H1 (cell line): ENCODE measurements around the gene SRRM3. TPM values are rescaled to one million over a fixed set of nuclear protein-coding genes. Genes with fewer than 3 reads are reported as not detected.

Source experiments
- ASH2L ChIP-seq: fragments of 200-600, 300-600 bp; sonication (generic); IDR thresholded peaks from one replicate; pipeline ENCODE4 v1.7.1; 2017; ENCODE audit warnings: low read length
- CBX5 ChIP-seq: fragments of 300-800, 300-1000 bp; sonication (generic); IDR thresholded peaks from 2 replicates; pipeline ENCODE4 v1.7.1; 2016; ENCODE audit warnings: antibody characterized with exemption, low read length, low read depth
- EP300 ChIP-seq, 2 experiments: IDR thresholded peaks; 1 replicate in 1 of 2; 2 replicates in 1 of 2; pipeline ENCODE4 v1.6.1; 2011 to 2012; ENCODE audit warnings: low read depth in 2 of 2, low read length in 2 of 2, mild to moderate bottlenecking in 2 of 2, borderline replicate concordance in 1 of 2, inconsistent platforms in 1 of 2, moderate library complexity in 1 of 2
- FOSL1 ChIP-seq: IDR thresholded peaks from 2 replicates; pipeline ENCODE4 v1.6.1; 2011; ENCODE audit warnings: mild to moderate bottlenecking, low read depth, low read length, moderate library complexity; ENCODE audit not compliant: insufficient read depth
- RNF2 ChIP-seq: fragments of 200-900, 300-1000 bp; sonication (generic); IDR thresholded peaks from 2 replicates; pipeline ENCODE4 v1.7.1; 2016; ENCODE audit warnings: borderline replicate concordance, low read depth, mild to moderate bottlenecking, antibody characterized with exemption, low read length; ENCODE audit not compliant: poor library complexity, severe bottlenecking; ENCODE audit errors: missing control alignments
- RXRA ChIP-seq: IDR thresholded peaks from 2 replicates; pipeline ENCODE4 v1.6.1; 2011; ENCODE audit warnings: low read depth, mild to moderate bottlenecking, low read length, moderate library complexity; ENCODE audit not compliant: insufficient read depth
- SIRT6 ChIP-seq: IDR thresholded peaks from one replicate; pipeline ENCODE4 v1.7.1; 2012; ENCODE audit warnings: low read length, inconsistent platforms
- SIX5 ChIP-seq: IDR thresholded peaks from 2 replicates; pipeline ENCODE4 v1.6.1; 2011; ENCODE audit warnings: mild to moderate bottlenecking, low read depth, low read length
- polyA plus RNA-seq, 7 experiments: library from polyadenylated mRNA; depleted of rRNA in 3 of 7; stranded (reverse) in 5 of 7; unstranded in 2 of 7; fragments of >200 nt in 5 of 7; fragments of 200-250 nt in 2 of 7; gene quantifications; 1 replicate in 5 of 7; 2 replicates in 1 of 7; 4 replicates in 1 of 7; pipeline versions ENCODE4 v1.2.1 to v1.2.3, GENCODE V29; 2011 to 2013; ENCODE audit warnings: missing spikeins in 2 of 7, mixed read lengths in 2 of 7
- total RNA-seq: library from RNA; stranded (reverse); fragmentation: NEBNext Ultra II Directional; extraction: Animal tissue kit (Norgen Biotek cat#: 25700); gene quantifications from 2 replicates; pipeline ENCODE4 v1.2.1, GENCODE V29; 2021
- TF ChIP-seq, protein P1 (sequence below): fragments of 300-600 bp; sonication (generic); IDR thresholded peaks from 2 replicates; pipeline ENCODE4 v1.7.1; 2012; ENCODE audit warnings: low read length, moderate library complexity, mild to moderate bottlenecking, inconsistent platforms; ENCODE audit not compliant: insufficient replicate concordance

The SRRM3 gene
- total and polyA plus RNA-seq, 2 of the 8 experiments (the other 6 are each of a cell fraction or from before 2014, with no cell fraction given): 10.4 to 17.4 TPM

DNA sequence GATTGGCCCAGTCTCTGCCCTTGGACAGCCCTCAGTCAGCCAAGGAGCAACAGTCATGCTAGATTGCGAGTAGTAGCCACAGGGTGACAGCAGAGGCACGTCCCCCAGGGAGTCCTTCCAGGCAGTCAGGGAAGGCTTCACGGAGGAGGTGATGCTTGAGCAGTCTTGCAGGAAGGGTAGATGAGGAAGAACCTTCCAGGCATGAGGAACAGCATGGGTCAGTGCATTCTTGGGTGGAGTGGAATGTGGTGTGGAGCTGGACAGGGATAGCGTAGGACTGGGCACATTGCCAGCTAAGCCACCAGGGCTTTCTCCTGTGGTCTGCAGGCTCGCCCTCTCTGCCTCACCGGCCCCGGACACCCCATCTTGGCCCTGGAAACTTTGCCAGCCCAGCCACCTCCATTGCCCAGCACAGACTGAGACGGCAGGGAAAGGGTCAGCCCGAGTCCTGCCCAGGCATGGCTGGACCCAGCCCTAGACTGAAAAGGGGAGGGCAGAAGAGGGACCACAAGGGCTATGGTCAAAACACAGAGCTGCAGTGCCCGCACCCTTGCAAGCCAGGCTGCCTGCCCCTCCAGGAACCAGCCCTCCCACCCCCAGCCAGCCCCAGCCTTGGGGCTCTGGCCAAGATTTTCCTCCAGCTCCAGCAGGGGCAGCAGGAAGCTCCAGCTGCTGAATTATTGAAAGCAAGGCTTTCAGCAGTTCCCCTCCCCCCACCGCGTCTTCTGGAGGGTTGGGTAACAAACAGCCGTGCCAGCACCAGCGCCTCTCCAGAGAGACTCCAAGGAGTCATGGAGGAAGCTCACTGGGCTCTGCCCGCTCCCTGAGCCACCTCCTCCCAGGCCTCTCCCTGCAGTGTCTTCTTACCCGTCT is 18.7 kb downstream of the SRRM3 start (continued):
- TF ChIP-seq SIRT6 (no peak), RXRA (no peak), RNF2 (no peak), SIX5 (no peak), FOSL1 (no peak), ASH2L (no peak), CBX5 (no peak), EP300 (IDR thresholded peaks at IDR 0.05; ENCODE audit: borderline replicate concordance in 1 of 2, low read depth in 2 of 2, low read length in 2 of 2) (peak in 1 of 2 experiments; percentile 20; a peak in 1 of 3 replicates)
- TF ChIP-seq, protein P1, sequence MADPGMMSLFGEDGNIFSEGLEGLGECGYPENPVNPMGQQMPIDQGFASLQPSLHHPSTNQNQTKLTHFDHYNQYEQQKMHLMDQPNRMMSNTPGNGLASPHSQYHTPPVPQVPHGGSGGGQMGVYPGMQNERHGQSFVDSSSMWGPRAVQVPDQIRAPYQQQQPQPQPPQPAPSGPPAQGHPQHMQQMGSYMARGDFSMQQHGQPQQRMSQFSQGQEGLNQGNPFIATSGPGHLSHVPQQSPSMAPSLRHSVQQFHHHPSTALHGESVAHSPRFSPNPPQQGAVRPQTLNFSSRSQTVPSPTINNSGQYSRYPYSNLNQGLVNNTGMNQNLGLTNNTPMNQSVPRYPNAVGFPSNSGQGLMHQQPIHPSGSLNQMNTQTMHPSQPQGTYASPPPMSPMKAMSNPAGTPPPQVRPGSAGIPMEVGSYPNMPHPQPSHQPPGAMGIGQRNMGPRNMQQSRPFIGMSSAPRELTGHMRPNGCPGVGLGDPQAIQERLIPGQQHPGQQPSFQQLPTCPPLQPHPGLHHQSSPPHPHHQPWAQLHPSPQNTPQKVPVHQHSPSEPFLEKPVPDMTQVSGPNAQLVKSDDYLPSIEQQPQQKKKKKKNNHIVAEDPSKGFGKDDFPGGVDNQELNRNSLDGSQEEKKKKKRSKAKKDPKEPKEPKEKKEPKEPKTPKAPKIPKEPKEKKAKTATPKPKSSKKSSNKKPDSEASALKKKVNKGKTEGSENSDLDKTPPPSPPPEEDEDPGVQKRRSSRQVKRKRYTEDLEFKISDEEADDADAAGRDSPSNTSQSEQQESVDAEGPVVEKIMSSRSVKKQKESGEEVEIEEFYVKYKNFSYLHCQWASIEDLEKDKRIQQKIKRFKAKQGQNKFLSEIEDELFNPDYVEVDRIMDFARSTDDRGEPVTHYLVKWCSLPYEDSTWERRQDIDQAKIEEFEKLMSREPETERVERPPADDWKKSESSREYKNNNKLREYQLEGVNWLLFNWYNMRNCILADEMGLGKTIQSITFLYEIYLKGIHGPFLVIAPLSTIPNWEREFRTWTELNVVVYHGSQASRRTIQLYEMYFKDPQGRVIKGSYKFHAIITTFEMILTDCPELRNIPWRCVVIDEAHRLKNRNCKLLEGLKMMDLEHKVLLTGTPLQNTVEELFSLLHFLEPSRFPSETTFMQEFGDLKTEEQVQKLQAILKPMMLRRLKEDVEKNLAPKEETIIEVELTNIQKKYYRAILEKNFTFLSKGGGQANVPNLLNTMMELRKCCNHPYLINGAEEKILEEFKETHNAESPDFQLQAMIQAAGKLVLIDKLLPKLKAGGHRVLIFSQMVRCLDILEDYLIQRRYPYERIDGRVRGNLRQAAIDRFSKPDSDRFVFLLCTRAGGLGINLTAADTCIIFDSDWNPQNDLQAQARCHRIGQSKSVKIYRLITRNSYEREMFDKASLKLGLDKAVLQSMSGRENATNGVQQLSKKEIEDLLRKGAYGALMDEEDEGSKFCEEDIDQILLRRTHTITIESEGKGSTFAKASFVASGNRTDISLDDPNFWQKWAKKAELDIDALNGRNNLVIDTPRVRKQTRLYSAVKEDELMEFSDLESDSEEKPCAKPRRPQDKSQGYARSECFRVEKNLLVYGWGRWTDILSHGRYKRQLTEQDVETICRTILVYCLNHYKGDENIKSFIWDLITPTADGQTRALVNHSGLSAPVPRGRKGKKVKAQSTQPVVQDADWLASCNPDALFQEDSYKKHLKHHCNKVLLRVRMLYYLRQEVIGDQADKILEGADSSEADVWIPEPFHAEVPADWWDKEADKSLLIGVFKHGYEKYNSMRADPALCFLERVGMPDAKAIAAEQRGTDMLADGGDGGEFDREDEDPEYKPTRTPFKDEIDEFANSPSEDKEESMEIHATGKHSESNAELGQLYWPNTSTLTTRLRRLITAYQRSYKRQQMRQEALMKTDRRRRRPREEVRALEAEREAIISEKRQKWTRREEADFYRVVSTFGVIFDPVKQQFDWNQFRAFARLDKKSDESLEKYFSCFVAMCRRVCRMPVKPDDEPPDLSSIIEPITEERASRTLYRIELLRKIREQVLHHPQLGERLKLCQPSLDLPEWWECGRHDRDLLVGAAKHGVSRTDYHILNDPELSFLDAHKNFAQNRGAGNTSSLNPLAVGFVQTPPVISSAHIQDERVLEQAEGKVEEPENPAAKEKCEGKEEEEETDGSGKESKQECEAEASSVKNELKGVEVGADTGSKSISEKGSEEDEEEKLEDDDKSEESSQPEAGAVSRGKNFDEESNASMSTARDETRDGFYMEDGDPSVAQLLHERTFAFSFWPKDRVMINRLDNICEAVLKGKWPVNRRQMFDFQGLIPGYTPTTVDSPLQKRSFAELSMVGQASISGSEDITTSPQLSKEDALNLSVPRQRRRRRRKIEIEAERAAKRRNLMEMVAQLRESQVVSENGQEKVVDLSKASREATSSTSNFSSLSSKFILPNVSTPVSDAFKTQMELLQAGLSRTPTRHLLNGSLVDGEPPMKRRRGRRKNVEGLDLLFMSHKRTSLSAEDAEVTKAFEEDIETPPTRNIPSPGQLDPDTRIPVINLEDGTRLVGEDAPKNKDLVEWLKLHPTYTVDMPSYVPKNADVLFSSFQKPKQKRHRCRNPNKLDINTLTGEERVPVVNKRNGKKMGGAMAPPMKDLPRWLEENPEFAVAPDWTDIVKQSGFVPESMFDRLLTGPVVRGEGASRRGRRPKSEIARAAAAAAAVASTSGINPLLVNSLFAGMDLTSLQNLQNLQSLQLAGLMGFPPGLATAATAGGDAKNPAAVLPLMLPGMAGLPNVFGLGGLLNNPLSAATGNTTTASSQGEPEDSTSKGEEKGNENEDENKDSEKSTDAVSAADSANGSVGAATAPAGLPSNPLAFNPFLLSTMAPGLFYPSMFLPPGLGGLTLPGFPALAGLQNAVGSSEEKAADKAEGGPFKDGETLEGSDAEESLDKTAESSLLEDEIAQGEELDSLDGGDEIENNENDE: no peak
